Measurements from ENCODE around the gene MORN4. TPM values are rescaled to one million over a fixed set of nuclear protein-coding genes. Genes with fewer than 3 reads are reported as not detected.

The MORN4 gene
- total RNA-seq, 1 donor from 2014 or later: 2.3 TPM

GRCh38 chr10:97584798-97585438 is 48.4 kb downstream of the MORN4 start:
- DNase-seq (ENCODE audit: low spot score in 2 of 2): no peak
- Histone ChIP-seq H3K27me3 (no peaks in the 10 kb centered on the region), H3K4me1 (peaks cover 3 to 12% of the 10 kb centered on the region in 2 donors), H3K9me3 (no peaks in the 10 kb centered on the region), H3K36me3 (no peaks in the 10 kb centered on the region), H3K4me3 (peak overlapping the region; percentile 12 to 40), H3K27ac (peak overlapping the region; percentile 70 to 82)
- intact Hi-C loops (cut with DNase I): no loop called here
- TF ChIP-seq, protein P1, sequence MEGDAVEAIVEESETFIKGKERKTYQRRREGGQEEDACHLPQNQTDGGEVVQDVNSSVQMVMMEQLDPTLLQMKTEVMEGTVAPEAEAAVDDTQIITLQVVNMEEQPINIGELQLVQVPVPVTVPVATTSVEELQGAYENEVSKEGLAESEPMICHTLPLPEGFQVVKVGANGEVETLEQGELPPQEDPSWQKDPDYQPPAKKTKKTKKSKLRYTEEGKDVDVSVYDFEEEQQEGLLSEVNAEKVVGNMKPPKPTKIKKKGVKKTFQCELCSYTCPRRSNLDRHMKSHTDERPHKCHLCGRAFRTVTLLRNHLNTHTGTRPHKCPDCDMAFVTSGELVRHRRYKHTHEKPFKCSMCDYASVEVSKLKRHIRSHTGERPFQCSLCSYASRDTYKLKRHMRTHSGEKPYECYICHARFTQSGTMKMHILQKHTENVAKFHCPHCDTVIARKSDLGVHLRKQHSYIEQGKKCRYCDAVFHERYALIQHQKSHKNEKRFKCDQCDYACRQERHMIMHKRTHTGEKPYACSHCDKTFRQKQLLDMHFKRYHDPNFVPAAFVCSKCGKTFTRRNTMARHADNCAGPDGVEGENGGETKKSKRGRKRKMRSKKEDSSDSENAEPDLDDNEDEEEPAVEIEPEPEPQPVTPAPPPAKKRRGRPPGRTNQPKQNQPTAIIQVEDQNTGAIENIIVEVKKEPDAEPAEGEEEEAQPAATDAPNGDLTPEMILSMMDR (IDR thresholded peaks at IDR 0.05): no peak

- peaks cover 3 to 12% of the 10 kb centered on the region in 2 donors for H3K4me1 ChIP-seq
- TF ChIP-seq, protein P1 (IDR thresholded peaks at IDR 0.05): no peak
- DNase-seq (ENCODE audit: low spot score in 2 of 2): peak; percentile 61 to 91
- intact Hi-C loops (cut with DNase I): no loop called here
- no peaks in the 10 kb centered on the region for H3K9me3 ChIP-seq
- H3K27me3 ChIP-seq: no peaks in the 10 kb centered on the region
- peak within 1 kb of the TSS; percentile 70 to 82 for H3K27ac ChIP-seq
- H3K36me3 ChIP-seq: no peaks in the 10 kb centered on the region
- H3K4me3 ChIP-seq: peak within 1 kb of the TSS; percentile 12 to 40
Measured at GRCh38 chr10:97584060-97584797, 49.1 kb downstream of the MORN4 start, which contains the start of gene HOGA1. Gene HOGA1 (plus strand): TSS chr10:97584389. CDS start chr10:97584704, 315 bp downstream.

DNA sequence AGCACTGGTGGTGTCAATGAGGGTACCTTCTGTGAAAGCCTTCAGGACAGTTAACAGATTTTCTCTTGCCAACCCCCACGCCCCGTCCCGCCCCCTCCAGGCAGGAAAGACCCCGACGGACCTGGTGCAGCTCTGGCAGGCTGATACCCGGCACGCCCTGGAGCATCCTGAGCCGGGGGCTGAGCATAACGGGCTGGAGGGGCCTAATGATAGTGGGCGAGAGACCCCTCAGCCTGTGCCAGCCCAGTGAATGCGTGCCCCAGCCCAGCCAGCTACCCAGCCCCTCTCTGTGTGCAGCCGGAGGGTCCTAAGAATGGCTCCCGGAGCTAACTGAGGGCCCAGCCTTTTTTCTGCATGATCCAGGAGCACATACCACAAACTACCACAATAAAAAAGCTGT is 49.8 kb downstream of the MORN4 start:
- peak overlapping the region in 1 of 2 donors; percentile 12 for H3K4me3 ChIP-seq
- TF ChIP-seq, protein P1 (IDR thresholded peaks at IDR 0.05): no peak
- no peaks in the 10 kb centered on the region for H3K27me3 ChIP-seq
- intact Hi-C loops (cut with DNase I): no loop called here
- peak overlapping the region; percentile 70 to 82 for H3K27ac ChIP-seq
- H3K4me1 ChIP-seq: peaks cover 3 to 12% of the 10 kb centered on the region in 2 donors
- no peaks in the 10 kb centered on the region for H3K36me3 ChIP-seq
- no peak for DNase-seq (ENCODE audit: low spot score in 2 of 2)
- no peaks in the 10 kb centered on the region for H3K9me3 ChIP-seq

DNA sequence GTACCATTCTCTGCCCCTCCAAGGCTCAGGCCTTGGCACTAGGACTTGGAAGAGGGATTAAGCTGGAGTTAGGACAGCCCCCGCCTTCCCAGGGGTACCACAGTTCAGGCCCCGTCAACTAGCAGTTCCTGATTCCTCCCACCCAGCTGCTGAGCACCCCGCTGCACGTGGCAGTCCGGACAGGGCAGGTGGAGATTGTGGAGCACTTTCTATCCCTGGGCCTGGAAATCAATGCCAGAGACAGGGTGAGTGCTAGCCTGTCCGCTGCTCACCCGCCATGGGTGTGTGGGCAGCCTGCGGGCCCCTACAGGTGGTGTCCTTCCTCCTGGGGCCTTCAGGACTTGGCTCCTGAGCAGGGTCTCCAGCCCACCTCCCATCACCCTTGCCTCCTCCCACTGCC is 51.1 kb downstream of the MORN4 start:
- Histone ChIP-seq H3K36me3 (no peaks in the 10 kb centered on the region), H3K4me3 (no peak overlapping the region), H3K27me3 (no peaks in the 10 kb centered on the region), H3K27ac (no peak overlapping the region), H3K4me1 (peaks cover 3 to 12% of the 10 kb centered on the region in 2 donors), H3K9me3 (no peaks in the 10 kb centered on the region)
- TF ChIP-seq, protein P1 (IDR thresholded peaks at IDR 0.05): no peak
- intact Hi-C loops (cut with DNase I): no loop called here
- no peak for DNase-seq (ENCODE audit: low spot score in 2 of 2)

GRCh38 chr10:97580421-97581367 is 52.6 kb downstream of the MORN4 start:
- intact Hi-C loops (cut with DNase I): no loop called here
- Histone ChIP-seq H3K27ac (no peak overlapping the region), H3K27me3 (no peaks in the 10 kb centered on the region), H3K9me3 (no peaks in the 10 kb centered on the region), H3K4me3 (no peak overlapping the region), H3K4me1 (peaks cover 3 to 12% of the 10 kb centered on the region in 2 donors), H3K36me3 (no peaks in the 10 kb centered on the region)
- TF ChIP-seq, protein P1 (IDR thresholded peaks at IDR 0.05): no peak
- DNase-seq (ENCODE audit: low spot score in 2 of 2): no peak
